ENCODE measurements around the gene PIK3CD.
"Not testable (repeated sequence)": the region's sequence is repeated elsewhere in the genome, so short reads cannot be mapped to it uniquely, and the experiment has no call there.

Gene PIK3CD

DNA sequence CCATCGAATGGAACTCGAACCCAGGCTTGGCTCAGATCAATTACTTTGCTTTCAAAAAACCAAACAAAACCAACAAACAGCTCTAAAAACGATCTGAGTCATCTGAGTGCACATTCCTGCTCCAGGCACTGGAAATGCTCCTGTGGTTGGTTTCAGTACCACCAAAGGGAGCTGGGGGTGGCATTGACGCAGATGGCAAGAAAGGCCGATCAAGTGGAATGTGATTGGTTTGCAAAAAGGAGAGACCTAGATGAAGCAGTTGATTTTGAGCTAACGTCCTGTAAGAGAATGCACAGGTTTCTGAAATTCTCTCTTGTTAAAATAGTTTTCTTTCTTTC is 39.5 kb downstream of the PIK3CD start:
- FAIRE-seq, result no peak

GRCh38 chr1:9691691-9692090 is 40.2 kb downstream of the PIK3CD start:
- no peak for FAIRE-seq

DNA sequence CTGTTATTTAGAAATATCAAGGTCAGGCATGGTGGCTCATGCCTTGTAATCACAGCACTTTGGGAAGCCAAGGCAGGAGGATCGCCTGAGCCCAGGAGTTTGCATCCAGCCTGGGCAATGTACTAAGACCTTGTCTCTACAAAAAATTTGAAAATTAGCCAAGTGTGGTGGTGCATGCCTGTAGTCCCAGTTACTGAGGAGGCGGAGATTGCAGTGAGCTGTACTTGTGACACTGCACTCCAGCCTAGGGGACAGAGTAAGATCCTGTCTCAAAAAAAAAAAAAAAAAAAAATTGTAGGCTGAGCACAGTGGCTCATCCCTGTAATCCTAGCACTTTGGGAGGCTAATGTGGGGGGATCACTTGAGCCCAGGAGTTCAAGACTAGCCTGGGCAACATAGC is 45.3 kb downstream of the PIK3CD start:
- no peak for FAIRE-seq

DNA sequence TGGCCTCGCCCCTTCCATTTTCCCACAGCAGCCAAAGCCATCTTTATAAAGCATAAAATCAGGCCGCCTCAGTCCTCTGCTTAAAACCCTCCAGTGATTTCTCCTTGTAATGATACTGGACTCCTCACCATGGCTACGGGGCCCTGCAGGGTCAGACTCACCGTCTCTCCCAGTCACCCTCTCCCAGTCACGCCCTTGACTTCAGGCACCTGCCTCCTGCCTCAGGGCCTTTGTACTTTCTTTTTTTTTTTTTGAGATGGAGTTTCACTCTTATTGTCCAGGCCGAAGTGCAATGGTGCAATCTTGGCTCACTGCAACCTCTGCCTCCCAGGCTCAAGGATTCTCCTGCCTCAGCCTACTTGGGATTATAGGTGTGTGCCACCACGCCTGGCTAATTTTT is 47.8 kb downstream of the PIK3CD start:
- FAIRE-seq, result no peak

DNA sequence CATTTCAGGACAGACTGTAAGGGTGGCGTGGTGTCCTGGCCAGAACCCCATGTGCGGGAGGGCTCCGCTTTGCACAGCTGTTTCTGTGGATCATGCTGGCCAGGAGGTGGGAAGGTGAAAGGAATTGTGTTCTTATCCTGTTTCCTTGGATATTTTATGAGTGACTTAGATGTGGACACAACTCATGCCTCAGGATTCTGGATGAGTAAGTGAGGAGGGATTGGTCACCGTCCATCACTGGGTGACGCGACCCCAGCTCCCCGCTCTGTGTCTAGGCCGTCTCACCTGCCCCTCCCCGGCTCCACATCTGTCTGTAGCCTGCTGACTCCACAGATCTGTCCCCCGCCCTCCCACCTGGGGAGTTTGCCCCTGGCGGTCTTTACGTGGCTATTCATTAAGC is 48.8 kb downstream of the PIK3CD start:
- no peak for FAIRE-seq

GRCh38 chr1:9701665-9702064 is 50.1 kb downstream of the PIK3CD start:
- FAIRE-seq, result no peak

DNA sequence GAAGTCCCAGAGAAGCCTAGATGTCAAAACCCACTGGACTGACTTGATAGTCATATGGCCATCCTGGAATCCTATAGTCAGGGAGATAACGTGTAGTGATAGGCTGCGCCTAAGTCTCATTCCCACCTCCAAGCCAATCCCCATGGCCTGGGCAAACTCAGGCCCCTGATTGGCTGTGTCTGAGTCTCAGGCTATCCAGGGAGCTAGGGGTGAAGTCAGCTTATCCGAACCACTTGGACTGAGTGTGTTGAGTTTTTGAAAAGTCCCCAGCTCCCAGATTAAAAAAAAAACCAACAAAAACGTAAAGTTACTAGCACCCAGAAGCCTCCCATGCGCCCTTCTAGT is 51.6 kb downstream of the PIK3CD start:
- FAIRE-seq, result no peak

GRCh38 chr1:9703681-9704080 is 52.1 kb downstream of the PIK3CD start:
- FAIRE-seq, result no peak

DNA sequence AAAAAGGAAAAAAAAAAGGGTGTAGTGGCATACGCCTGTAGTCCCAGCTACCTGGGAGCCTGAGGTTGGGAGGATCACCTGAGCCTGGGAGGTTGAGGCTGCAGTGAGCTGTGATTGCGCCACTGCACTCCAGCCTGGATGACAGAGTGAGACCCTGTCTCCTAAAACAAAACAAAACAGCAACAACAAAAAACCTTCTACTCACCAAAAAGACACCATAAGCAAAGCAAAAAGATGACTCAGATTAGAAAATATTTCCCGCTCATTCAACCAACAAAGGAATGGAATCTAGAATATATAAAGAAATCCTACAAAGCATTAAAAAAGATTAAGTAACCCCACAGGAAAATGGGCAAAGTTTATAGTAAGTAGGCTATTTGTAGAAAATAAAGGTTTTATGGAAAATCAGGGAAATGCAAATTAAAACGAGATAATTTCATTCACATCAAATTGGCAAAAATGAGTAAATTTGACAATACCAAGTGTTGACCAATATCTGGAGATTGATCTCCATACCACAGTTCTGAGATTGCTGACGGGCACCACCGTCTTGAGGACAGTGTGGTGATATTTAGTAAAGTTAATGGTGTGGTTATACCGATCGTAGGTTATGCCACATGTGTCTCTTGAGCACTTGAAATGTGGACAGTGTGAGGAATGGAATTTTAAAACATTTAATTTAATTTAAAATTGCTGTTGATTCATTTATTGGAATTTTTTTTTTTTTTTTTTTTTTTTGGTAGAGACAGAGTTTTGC is 54.0 kb downstream of the PIK3CD start:
- no peak for FAIRE-seq

DNA sequence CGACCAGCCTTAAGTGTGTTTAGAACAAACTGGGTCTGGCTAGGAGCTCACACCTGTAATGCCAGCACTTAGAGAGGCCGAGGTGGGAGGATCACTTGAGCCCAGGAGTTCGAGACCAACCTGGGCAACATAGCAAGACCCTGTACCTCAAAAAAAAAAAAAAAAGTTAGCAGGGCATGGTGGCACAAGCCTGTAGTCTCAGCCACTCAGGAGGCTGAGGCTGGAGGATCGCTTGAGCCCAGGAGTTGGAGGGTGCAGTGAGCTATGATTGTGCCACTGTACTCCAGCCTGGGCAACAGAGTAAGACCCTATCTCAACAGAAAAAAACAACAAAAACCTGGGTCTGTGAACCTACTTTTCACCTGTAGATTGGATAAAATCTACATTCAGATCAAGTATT is 54.6 kb downstream of the PIK3CD start:
- no peak for FAIRE-seq

DNA sequence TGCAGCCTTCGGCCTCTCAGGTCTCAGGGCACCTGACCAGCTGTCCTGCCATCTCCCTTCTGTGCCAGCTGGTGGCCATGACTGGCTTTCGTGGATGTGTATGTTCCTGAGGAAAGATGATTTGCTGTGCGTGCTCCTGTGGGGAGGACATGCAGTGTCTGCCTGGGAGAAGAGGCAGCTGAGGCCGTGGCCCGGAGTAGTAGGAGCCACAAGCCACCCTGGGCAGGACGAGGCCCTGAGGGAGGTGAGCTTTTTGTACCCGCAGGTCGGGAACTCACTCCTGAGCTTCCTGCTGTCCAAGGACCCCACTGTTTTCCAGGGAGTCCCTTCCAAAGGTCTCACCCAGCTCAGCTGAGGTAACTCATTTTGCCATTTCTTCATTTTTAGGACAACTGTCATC is 58.5 kb downstream of the PIK3CD start:
- FAIRE-seq, result no peak

DNA sequence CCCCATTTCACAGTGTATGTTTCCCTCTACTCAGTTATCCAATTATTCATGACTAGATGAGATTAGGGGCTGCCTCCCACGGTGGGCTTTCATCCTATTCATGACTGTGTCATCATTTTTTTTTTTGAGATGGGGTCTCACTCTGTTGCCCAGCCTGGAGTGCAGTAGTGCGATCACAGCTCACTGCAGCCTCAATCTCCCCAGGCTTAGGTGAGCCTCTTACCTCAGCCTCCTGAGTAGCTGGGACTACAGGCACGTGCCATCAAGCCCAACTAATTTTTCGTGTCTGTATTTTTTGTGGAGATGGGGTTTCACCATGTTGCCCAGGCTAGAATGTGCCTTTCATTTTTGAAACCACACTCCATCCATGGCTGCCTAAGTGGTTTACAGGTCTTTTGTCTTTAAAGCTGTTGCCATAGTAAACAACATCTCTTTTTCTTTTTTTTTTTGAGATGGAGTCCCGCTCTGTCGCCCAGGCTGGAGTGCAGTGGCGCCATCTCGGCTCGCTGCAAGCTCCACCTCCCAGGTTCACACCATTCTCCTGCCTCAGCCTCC is 60.0 kb downstream of the PIK3CD start:
- FAIRE-seq, result no peak

GRCh38 chr1:9712767-9713166 is 61.2 kb downstream of the PIK3CD start:
- FAIRE-seq, result not testable (repeated sequence)

DNA sequence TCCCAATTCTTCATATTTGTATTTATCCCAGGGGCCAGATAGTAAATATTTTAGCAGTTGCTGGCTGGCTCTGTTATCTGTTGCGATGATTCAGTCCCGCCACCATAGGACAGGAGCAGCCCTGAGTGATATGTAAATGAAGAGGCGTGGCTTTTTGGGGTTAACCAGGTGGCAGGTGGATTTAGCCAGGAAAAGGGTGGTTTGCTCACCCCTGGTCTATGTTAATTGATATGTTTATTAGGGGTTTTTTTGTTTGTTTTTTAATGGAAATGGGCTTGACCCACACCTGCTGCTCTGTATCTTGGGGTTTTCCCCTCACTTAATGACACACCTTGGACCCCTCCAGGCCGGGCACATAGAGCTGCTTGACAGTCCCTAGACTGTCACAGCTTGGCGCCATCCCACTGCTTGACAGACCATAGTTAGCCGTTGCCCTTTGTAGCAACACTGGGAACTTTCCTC is 62.8 kb downstream of the PIK3CD start:
- FAIRE-seq, result no peak

DNA sequence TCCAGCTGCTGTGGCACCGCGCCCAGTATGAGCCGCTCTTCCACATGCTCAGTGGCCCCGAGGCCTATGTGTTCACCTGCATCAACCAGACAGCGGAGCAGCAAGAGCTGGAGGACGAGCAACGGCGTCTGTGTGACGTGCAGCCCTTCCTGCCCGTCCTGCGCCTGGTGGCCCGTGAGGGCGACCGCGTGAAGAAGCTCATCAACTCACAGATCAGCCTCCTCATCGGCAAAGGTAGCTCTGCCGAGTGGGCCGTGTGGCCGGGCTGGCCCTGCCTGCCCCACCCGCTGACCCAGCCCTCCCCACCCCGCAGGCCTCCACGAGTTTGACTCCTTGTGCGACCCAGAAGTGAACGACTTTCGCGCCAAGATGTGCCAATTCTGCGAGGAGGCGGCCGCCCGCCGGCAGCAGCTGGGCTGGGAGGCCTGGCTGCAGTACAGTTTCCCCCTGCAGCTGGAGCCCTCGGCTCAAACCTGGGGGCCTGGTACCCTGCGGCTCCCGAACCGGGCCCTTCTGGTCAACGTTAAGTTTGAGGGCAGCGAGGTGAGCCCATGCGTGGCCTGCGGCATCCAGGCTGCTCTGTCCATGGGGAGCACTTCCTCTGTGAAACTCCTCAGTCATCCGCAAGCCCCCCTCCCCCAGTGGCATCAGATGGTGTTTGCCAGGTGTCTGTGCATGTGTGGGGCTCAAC is 64.2 kb downstream of the PIK3CD start:
- FAIRE-seq, result no peak

DNA sequence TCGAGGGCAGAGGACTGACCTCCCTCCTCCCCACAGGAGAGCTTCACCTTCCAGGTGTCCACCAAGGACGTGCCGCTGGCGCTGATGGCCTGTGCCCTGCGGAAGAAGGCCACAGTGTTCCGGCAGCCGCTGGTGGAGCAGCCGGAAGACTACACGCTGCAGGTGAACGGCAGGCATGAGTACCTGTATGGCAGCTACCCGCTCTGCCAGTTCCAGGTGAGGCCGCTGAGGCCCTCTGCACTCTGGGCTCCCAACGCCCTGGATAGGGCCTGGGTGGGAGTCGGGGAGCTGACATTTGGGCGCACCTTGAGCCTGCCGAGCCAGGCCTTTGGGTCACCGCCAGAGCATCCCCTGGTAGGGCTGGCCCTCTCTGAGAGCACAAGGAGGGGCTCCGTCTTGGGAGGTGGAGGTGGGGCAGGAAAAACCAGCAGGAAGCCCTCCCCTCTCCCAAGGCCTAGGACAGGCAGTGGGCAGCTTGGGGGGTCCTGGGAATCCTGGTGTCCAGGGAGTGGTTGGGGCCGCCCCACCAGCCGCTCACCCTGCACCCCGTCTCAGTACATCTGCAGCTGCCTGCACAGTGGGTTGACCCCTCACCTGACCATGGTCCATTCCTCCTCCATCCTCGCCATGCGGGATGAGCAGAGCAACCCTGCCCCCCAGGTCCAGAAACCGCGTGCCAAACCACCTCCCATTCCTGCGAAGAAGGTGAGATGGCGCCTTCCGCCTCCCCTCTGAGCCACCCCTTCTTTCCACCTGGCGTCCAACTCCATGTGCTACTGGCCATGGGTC is 65.1 kb downstream of the PIK3CD start:
- FAIRE-seq, result no peak

DNA sequence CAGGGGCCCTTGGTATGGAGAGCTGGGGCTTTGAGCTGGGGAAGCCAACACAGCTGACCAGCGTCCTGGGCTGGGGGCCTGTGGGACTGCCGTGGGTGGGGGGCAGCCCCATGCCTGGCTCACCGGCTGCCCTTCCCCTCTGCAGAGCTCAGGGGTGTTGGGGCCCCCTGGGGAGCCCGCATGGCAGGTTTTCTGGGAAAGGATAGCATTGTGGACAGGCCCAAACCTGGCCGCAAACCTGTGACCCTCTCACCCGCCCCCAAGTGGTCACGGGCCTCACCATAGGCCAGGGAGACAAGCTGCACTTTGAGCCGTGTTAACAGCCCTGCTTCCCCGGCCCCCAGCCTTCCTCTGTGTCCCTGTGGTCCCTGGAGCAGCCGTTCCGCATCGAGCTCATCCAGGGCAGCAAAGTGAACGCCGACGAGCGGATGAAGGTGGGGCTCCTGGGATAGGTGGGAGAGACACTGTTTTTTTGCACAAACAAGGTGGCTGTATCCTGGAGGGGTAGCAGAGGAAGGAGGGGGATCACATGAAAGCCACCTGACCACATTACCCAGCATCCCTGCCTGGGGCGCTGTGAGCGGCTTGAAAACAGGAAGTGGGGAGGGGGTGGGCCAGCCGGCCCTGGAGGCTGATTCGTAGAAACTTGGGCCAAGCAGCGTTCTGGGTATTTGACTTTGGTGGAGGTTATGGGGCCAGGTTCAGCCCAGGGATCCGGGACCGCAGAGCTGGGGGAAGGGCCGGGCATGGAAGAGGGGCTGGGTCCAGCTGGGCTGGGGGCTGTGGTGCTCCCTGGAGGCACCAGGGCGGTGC is 65.9 kb downstream of the PIK3CD start:
- FAIRE-seq, result no peak

- no peak for FAIRE-seq
Observed at GRCh38 chr1:9718006-9718680, 66.6 kb downstream of the PIK3CD start.

DNA sequence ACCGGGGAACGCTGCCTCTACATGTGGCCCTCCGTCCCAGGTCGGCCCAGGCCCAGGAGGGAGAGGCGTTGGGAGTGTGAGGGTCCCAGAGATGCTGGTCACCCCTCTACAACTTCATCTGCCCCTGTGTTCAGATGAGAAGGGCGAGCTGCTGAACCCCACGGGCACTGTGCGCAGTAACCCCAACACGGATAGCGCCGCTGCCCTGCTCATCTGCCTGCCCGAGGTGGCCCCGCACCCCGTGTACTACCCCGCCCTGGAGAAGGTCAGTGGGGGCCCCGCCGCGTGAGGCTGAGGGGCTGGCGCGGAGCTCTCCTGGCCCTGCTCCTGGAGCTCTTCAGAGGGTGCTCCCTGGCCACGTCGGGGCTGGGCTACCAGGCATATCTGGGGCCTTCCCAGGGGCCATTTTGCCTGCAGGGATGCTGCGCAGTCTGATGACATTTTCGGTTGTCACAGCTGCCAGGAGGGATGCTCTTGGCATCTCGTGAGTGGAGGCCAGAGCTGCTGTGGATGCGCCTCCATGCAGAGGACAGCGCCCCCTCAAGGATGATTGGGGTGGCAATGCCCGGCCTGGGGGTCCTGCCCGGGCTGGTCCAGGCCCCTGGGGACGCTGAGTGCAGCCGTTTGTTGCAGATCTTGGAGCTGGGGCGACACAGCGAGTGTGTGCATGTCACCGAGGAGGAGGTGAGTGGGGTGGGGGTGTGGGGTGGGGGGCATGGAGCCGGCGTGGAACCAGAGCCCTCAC is 68.6 kb downstream of the PIK3CD start:
- no peak for FAIRE-seq

GRCh38 chr1:9720785-9721605 is 69.5 kb downstream of the PIK3CD start:
- FAIRE-seq, result no peak
